BJ (cell line): ENCODE results near the gene DLGAP1. TPM values are rescaled to one million over a fixed set of nuclear protein-coding genes. Genes with fewer than 3 reads are reported as not detected.

Experiments
- CTCF ChIA-PET: fragments of 350-600 bp; formaldehyde crosslinking; extraction: SDS; loops from one replicate; lab custom pipeline; 2021; ENCODE audit warnings: antibody characterized with exemption, inconsistent platforms; lab: Yijun Ruan, JAX
- POLR2A ChIA-PET: fragments of 300-600 bp; sonication (Branson Sonifier 250); formaldehyde crosslinking; extraction: SDS; loops from one replicate; lab custom pipeline; 2021; ENCODE audit warnings: antibody characterized with exemption; lab: Charles Lee
- DNase-seq: peaks from one replicate; pipeline ENCODE4 v3.0.0-alpha.2; 2011; ENCODE audit warnings: low read depth
- H3K27me3 ChIP-seq: 2 replicates; pipeline ENCODE4 v1.6.0; 2011; ENCODE audit warnings: low read length; ENCODE audit not compliant: control insufficient read depth, insufficient read depth
- H3K36me3 ChIP-seq: 2 replicates; pipeline ENCODE4 v1.5.1; 2011; ENCODE audit warnings: low read length; ENCODE audit not compliant: control insufficient read depth, insufficient read depth
- H3K4me3 ChIP-seq: 2 replicates; pipeline ENCODE4 v1.5.1; 2011; ENCODE audit warnings: low read depth, mild to moderate bottlenecking, control low read depth, low read length
- polyA plus RNA-seq: library from polyadenylated mRNA; depleted of rRNA; stranded (reverse); fragments of >200 nt; gene quantifications from 2 replicates; pipeline ENCODE4 v1.2.3, GENCODE V29; 2011
- TF ChIP-seq, protein P1 (sequence below): IDR thresholded peaks from 2 replicates; pipeline ENCODE4 v1.5.1; 2011; ENCODE audit warnings: low read depth, mild to moderate bottlenecking, control low read depth, inconsistent platforms, low read length, moderate library complexity; ENCODE audit not compliant: insufficient read depth

The DLGAP1 gene
- polyA plus RNA-seq, 1 experiment: 0.02 TPM

DNA sequence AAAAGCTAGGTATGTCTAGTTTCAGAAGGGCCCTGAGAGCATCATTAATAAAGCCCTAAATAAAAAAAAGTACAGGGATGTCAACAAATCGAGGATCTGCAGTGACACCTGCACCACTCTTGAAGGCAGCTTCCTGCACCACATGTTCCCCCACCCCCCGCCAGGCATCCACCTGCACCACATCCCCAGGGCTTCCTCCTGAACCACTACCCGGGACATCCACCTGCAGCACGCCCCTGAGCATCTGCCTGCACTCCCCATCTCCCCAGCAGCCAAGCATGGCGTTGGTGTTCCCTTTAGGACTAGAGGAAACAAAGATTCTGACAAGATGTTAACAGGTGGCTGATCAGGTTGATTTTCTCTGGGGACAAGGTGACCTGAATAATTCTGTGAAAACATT is 55.2 kb downstream of the DLGAP1 start:
- no peak overlapping the region for H3K4me3 ChIP-seq
- H3K27me3 ChIP-seq: no peaks in the 10 kb centered on the region
- DNase-seq: no peak
- POLR2A ChIA-PET: no interaction called here
- no peaks in the 10 kb centered on the region for H3K36me3 ChIP-seq
- CTCF ChIA-PET: no interaction called here
- TF ChIP-seq, protein P1, sequence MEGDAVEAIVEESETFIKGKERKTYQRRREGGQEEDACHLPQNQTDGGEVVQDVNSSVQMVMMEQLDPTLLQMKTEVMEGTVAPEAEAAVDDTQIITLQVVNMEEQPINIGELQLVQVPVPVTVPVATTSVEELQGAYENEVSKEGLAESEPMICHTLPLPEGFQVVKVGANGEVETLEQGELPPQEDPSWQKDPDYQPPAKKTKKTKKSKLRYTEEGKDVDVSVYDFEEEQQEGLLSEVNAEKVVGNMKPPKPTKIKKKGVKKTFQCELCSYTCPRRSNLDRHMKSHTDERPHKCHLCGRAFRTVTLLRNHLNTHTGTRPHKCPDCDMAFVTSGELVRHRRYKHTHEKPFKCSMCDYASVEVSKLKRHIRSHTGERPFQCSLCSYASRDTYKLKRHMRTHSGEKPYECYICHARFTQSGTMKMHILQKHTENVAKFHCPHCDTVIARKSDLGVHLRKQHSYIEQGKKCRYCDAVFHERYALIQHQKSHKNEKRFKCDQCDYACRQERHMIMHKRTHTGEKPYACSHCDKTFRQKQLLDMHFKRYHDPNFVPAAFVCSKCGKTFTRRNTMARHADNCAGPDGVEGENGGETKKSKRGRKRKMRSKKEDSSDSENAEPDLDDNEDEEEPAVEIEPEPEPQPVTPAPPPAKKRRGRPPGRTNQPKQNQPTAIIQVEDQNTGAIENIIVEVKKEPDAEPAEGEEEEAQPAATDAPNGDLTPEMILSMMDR: no peak

DNA sequence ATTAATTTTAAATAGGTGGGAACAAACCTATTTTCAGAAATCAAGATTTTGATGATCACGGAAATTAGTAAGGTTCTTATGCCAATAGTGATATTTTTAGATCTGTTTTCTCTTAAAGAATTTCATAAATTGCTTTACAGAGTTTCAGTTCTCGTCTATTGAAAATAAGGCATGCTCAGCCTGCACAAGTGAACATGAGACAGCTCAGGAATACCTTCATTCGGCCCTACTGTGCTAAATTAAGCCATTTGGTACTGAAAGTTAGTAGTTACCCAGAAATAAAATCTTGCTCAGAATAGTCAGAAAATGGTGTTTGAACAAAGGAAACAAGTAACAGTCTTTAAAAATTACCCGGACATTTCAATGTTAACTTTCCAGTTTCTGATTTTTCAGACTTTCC is 60.4 kb downstream of the DLGAP1 start:
- ChIA-PET POLR2A (no interaction called here), CTCF (no interaction called here)
- Histone ChIP-seq H3K27me3 (no peaks in the 10 kb centered on the region), H3K36me3 (no peaks in the 10 kb centered on the region), H3K4me3 (no peak overlapping the region)
- DNase-seq: no peak
- TF ChIP-seq, protein P1: no peak

DNA sequence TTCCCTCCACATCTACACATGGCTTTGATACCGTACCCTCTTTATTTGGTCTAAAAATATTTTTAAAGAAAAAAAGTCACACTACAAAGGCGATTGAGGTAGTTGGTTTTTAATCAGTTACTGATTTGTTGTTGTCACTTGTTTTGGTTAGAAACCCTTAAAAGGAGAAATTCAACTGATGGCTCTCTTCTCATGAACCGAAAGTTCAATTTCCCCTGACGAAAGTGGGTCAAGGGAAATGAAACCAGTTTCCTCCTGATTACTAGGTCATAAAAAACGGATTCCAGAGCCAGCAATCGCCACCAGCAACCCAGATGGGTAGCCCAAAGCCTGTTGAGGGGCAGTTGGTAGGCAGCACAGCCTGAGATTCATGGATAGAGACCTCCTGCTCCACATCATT is 63.2 kb downstream of the DLGAP1 start:
- Histone ChIP-seq H3K4me3 (no peak overlapping the region), H3K27me3 (no peaks in the 10 kb centered on the region), H3K36me3 (no peaks in the 10 kb centered on the region)
- DNase-seq: no peak
- TF ChIP-seq, protein P1: no peak
- ChIA-PET POLR2A (no interaction called here), CTCF (interaction anchor here (0.6 kb wide), 1 partner anchor 361 kb away, joined by 5 read pairs; no protein-coding TSS in a partner anchor)

DNA sequence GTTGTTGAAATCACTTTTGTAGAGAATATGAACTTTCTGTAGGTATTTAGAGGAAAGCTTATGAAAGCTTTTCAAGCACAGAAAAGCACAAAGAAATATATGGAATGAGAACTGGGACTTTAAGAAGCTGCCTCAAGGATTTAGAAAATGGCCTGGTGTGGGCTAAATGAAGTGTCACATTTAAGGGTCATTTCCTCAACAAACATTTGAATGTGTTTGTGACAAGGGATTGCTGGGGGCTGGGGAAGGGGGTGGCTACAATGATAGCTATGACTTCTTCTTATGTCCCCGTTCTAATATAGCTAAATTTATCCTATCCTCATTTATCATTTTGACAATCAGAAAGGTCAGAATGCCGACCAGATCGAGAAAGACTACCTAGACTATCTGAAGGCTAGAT is 69.2 kb downstream of the DLGAP1 start:
- ChIA-PET POLR2A (no interaction called here), CTCF (no interaction called here)
- TF ChIP-seq, protein P1: no peak
- no peak for DNase-seq
- no peak overlapping the region for H3K4me3 ChIP-seq
- no peaks in the 10 kb centered on the region for H3K27me3 ChIP-seq
- no peaks in the 10 kb centered on the region for H3K36me3 ChIP-seq

DNA sequence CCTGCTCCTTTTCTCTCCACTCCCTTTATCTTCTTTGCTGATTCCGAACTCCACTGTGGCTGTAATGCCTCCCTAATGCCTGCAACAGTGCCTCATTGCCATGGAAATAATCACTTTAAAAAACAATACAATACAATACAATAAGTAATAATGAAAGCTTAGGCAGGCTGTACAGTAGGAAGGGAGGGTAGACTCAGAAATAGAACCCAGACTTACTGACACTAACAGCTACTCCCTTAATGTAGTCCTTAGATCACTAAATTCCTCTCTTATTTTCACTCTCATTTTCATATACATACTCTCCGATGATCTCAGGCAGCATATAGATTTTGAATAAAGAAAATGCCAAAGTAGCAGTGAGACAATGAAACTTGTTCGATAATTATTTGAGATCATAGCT is 70.2 kb downstream of the DLGAP1 start:
- ChIA-PET CTCF (no interaction called here), POLR2A (no interaction called here)
- no peaks in the 10 kb centered on the region for H3K36me3 ChIP-seq
- TF ChIP-seq, protein P1: no peak
- no peak for DNase-seq
- H3K4me3 ChIP-seq: no peak overlapping the region
- H3K27me3 ChIP-seq: no peaks in the 10 kb centered on the region
